ENCODE measurements around the gene FGGY. TPM values are rescaled to one million over a fixed set of nuclear protein-coding genes. Genes with fewer than 3 reads are reported as not detected.
"Not testable (repeated sequence)": the region's sequence is repeated elsewhere in the genome, so short reads cannot be mapped to it uniquely, and the experiment has no call there.

Gene FGGY
- total and polyA plus RNA-seq, 2 donors (not counting 1 experiment from before 2014, with no cell fraction given): 6.1 to 38.5 TPM

DNA sequence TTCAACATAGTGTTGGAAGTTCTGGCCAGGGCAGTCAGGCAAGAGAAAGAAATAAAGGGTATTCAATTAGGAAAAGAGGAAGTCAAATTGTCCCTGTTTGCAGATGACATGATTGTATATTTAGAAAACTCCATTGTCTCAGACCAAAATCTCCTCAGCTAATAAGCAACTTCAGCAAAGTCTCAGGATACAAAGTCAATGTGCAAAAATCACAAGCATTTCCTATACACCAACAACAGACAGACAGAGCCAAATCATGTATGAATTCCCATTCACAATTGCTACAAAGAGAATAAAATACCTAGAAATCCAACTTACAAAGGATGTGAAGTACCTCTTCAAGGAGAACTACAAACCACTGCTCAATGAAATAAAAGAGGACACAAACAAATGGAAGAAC, 168.6 kb downstream of the FGGY start:
- H3K4me1 Mint-ChIP-seq; H3K9me3 Mint-ChIP-seq (ENCODE audit: insufficient read depth); H3K4me3 Mint-ChIP-seq; H4K20me1 ChIP-seq (ENCODE audit: control insufficient read depth, insufficient read depth, low read length, poor library complexity, severe bottlenecking); H3K79me2 ChIP-seq (ENCODE audit: control insufficient read depth, insufficient read depth, low read length); H3K4me3 ChIP-seq (ENCODE audit: control extremely low read depth in 1 of 5, extremely low read depth in 1 of 5, insufficient read depth in 1 of 5, low read depth in 2 of 5, low read length in 4 of 5); H3K27me3 Mint-ChIP-seq; intact Hi-C loops (cut with micrococcal nuclease); H2AFZ ChIP-seq (ENCODE audit: insufficient read depth, low read depth, low read length, poor library complexity, severe bottlenecking); POLR2A ChIA-PET; H3K4me2 ChIP-seq (replicated peaks; ENCODE audit: low read depth, low read length, poor library complexity, severe bottlenecking); H3K36me3 ChIP-seq (replicated peaks in 1 of 2; ENCODE audit: control extremely low read depth in 1 of 2, control insufficient read depth in 1 of 2, extremely low read depth in 1 of 2, insufficient read depth in 2 of 2, low read length in 1 of 2); CTCF ChIA-PET; DNase-seq; H3K9ac ChIP-seq (ENCODE audit: low read length); H3K27ac Mint-ChIP-seq; H3K27me3 ChIP-seq (replicated peaks in 1 of 4; ENCODE audit: control extremely low read depth in 1 of 4, control insufficient read depth in 3 of 4, insufficient read depth in 4 of 4, low read length in 3 of 4); ATAC-seq (ENCODE audit: low read depth); H3K27ac ChIP-seq (ENCODE audit: low read length in 2 of 2); H3K4me1 ChIP-seq (ENCODE audit: control insufficient read depth in 2 of 2, insufficient read depth in 2 of 2, low read length in 2 of 2): not testable (repeated sequence)
- H3K9me3 ChIP-seq (ENCODE audit: control extremely low read depth in 1 of 3, control insufficient read depth in 2 of 3, insufficient read depth in 1 of 3, low read length in 2 of 3): peaks cover 0 to 11% (median 4%) of the 10 kb centered on the region in 3 donors

DNA sequence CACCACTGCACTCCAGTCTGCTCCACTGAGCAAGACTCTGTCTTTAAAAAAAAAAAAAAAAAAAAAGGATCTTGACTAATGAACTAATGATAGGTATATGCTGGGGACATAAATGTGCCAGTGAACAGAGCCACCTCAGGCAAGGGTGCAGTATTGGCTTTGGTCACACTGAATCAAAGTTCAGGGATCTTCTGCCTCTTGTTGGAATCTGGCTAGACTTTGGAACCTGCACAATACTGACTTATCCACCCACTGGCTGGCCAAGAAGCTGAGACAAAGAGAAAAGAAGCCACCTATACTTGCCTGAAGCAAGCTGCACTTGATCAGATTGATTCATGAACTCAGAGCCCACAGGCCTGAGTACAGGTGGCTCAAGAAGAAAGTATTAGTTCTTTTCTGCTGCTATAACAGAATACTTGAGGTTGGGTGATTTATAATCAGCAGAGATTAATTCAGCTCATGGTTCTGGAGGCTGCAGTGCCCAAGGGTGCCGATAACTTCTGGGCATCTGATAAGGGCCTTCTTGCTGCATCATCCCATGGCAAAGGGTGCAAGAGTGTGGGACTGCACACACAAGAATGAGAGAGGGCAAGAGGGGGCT, 172.0 kb downstream of the FGGY start:
- Histone ChIP-seq H3K36me3 (replicated peaks in 1 of 2; ENCODE audit: control extremely low read depth in 1 of 2, control insufficient read depth in 1 of 2, extremely low read depth in 1 of 2, insufficient read depth in 2 of 2, low read length in 1 of 2) (no peaks in the 10 kb centered on the region), H3K4me2 (replicated peaks; ENCODE audit: low read depth, low read length, poor library complexity, severe bottlenecking) (no peak overlapping the region), H3K27ac (ENCODE audit: low read length in 2 of 2) (no peak overlapping the region), H3K4me3 (ENCODE audit: control extremely low read depth in 1 of 5, extremely low read depth in 1 of 5, insufficient read depth in 1 of 5, low read depth in 2 of 5, low read length in 4 of 5) (no peak overlapping the region), H3K4me1 (ENCODE audit: control insufficient read depth in 2 of 2, insufficient read depth in 2 of 2, low read length in 2 of 2) (no peaks in the 10 kb centered on the region), H2AFZ (ENCODE audit: insufficient read depth, low read depth, low read length, poor library complexity, severe bottlenecking) (no peak overlapping the region), H3K79me2 (ENCODE audit: control insufficient read depth, insufficient read depth, low read length) (no peaks in the 10 kb centered on the region), H3K9ac (ENCODE audit: low read length) (no peak overlapping the region), H3K27me3 (replicated peaks in 1 of 4; ENCODE audit: control extremely low read depth in 1 of 4, control insufficient read depth in 3 of 4, insufficient read depth in 4 of 4, low read length in 3 of 4) (no peaks in the 10 kb centered on the region), H4K20me1 (ENCODE audit: control insufficient read depth, insufficient read depth, low read length, poor library complexity, severe bottlenecking) (no peaks in the 10 kb centered on the region), H3K9me3 (ENCODE audit: control extremely low read depth in 1 of 3, control insufficient read depth in 2 of 3, insufficient read depth in 1 of 3, low read length in 2 of 3) (peaks cover 0 to 20% (median 4%) of the 10 kb centered on the region in 3 donors)
- ChIA-PET CTCF (no interaction called here), POLR2A (no interaction called here)
- TF ChIP-seq EZH2 (IDR thresholded peaks at IDR 0.05; ENCODE audit: borderline replicate concordance, insufficient read depth, low read depth, low read length, poor library complexity, severe bottlenecking): no peak
- TF ChIP-seq, protein P1, sequence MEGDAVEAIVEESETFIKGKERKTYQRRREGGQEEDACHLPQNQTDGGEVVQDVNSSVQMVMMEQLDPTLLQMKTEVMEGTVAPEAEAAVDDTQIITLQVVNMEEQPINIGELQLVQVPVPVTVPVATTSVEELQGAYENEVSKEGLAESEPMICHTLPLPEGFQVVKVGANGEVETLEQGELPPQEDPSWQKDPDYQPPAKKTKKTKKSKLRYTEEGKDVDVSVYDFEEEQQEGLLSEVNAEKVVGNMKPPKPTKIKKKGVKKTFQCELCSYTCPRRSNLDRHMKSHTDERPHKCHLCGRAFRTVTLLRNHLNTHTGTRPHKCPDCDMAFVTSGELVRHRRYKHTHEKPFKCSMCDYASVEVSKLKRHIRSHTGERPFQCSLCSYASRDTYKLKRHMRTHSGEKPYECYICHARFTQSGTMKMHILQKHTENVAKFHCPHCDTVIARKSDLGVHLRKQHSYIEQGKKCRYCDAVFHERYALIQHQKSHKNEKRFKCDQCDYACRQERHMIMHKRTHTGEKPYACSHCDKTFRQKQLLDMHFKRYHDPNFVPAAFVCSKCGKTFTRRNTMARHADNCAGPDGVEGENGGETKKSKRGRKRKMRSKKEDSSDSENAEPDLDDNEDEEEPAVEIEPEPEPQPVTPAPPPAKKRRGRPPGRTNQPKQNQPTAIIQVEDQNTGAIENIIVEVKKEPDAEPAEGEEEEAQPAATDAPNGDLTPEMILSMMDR (IDR thresholded peaks at IDR 0.05): no peak
- no peak overlapping the region for H3K27ac Mint-ChIP-seq
- H3K27me3 Mint-ChIP-seq: no peaks in the 10 kb centered on the region
- no CpG with 5 or more reads among the region's 1 CpG for WGBS (ENCODE audit: insufficient coverage)
- no peak overlapping the region for H3K4me3 Mint-ChIP-seq
- intact Hi-C loops (cut with micrococcal nuclease): no loop called here
- H3K9me3 Mint-ChIP-seq (ENCODE audit: insufficient read depth): peaks cover 4% of the 10 kb centered on the region
- H3K4me1 Mint-ChIP-seq: peaks cover 5% of the 10 kb centered on the region
- no peak for ATAC-seq (ENCODE audit: low read depth)
- DNase-seq: no peak

DNA sequence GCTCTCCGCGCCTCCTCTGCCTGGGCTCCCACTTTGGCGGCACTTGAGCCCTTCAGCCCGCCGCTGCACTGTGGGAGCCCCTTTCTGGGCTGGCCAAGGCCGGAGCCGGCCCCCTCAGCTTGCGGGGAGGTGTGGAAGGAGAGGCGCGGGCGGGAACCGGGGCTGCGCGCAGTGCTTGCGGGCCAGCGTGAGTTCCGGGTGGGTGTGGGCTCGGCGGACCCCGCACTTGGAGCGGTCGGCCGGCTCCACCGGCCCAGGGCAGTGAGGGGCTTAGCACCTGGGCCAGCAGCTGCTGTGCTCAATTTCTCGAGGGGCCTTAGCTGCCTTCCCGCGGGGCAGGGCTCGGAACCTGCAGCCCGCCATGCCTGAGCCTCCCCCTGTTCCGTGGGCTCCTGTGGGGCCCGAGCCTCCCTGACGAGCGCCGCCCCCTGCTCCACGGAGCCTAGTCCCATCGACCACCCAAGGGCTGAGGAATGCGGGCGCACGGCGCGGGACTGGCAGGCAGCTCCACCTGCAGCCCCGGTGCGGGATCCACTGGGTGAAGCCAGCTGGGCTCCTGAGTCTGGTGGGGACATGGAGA, 175.2 kb downstream of the FGGY start:
- H3K27me3 Mint-ChIP-seq; CTCF ChIA-PET; H3K4me3 ChIP-seq (ENCODE audit: control extremely low read depth in 1 of 5, extremely low read depth in 1 of 5, insufficient read depth in 1 of 5, low read depth in 2 of 5, low read length in 4 of 5); ATAC-seq (ENCODE audit: low read depth); H2AFZ ChIP-seq (ENCODE audit: insufficient read depth, low read depth, low read length, poor library complexity, severe bottlenecking); H3K4me2 ChIP-seq (replicated peaks; ENCODE audit: low read depth, low read length, poor library complexity, severe bottlenecking); H3K27ac Mint-ChIP-seq; H3K4me1 Mint-ChIP-seq; H3K9ac ChIP-seq (ENCODE audit: low read length); H3K4me1 ChIP-seq (ENCODE audit: control insufficient read depth in 2 of 2, insufficient read depth in 2 of 2, low read length in 2 of 2); POLR2A ChIA-PET; intact Hi-C loops (cut with micrococcal nuclease); DNase-seq; H3K79me2 ChIP-seq (ENCODE audit: control insufficient read depth, insufficient read depth, low read length); H4K20me1 ChIP-seq (ENCODE audit: control insufficient read depth, insufficient read depth, low read length, poor library complexity, severe bottlenecking); H3K27ac ChIP-seq (ENCODE audit: low read length in 2 of 2); H3K4me3 Mint-ChIP-seq; H3K9me3 Mint-ChIP-seq (ENCODE audit: insufficient read depth); H3K27me3 ChIP-seq (replicated peaks in 1 of 4; ENCODE audit: control extremely low read depth in 1 of 4, control insufficient read depth in 3 of 4, insufficient read depth in 4 of 4, low read length in 3 of 4); H3K36me3 ChIP-seq (replicated peaks in 1 of 2; ENCODE audit: control extremely low read depth in 1 of 2, control insufficient read depth in 1 of 2, extremely low read depth in 1 of 2, insufficient read depth in 2 of 2, low read length in 1 of 2): not testable (repeated sequence)
- 97% methylated on average over 32 of the region's 43 CpGs for WGBS (ENCODE audit: insufficient coverage)
- H3K9me3 ChIP-seq (ENCODE audit: control extremely low read depth in 1 of 3, control insufficient read depth in 2 of 3, insufficient read depth in 1 of 3, low read length in 2 of 3): peaks cover 0 to 20% (median 4%) of the 10 kb centered on the region in 3 donors
